Smooth muscle cell (in vitro differentiated cells): Measurements from ENCODE around the gene HSD17B8. TPM values are rescaled to one million over a fixed set of nuclear protein-coding genes. Genes with fewer than 3 reads are reported as not detected.

Source experiments
- DNase-seq: peaks from one replicate; lab custom pipeline; 2025; ENCODE audit not compliant: unreplicated experiment; lab: John Stamatoyannopoulos, UW
- H2AFZ ChIP-seq: fragments of 200-600 bp; sonication (generic); 2 replicates; pipeline ENCODE4 v1.6.0; 2016; ENCODE audit warnings: antibody characterized with exemption, low read depth, mild to moderate bottlenecking
- H3F3A ChIP-seq: fragments of 200-600 bp; sonication (generic); 2 replicates; pipeline ENCODE4 v1.6.0; 2017; ENCODE audit warnings: antibody characterized with exemption, low read depth
- H3K27ac ChIP-seq: fragments of 200-600 bp; sonication (generic); 2 replicates; pipeline ENCODE4 v1.5.1; 2016; ENCODE audit warnings: low read depth, mild to moderate bottlenecking
- H3K27me3 ChIP-seq: fragments of 200-600 bp; sonication (generic); 2 replicates; pipeline ENCODE4 v1.6.1; 2016; ENCODE audit warnings: low read depth, mild to moderate bottlenecking
- H3K36me3 ChIP-seq: fragments of 200-600 bp; sonication (generic); 2 replicates; pipeline ENCODE4 v1.5.1; 2016; ENCODE audit warnings: low read depth
- H3K4me1 ChIP-seq: fragments of 200-600 bp; sonication (generic); 2 replicates; pipeline ENCODE4 v1.5.1; 2016; ENCODE audit warnings: low read depth
- H3K4me2 ChIP-seq: fragments of 200-600 bp; sonication (generic); 2 replicates; pipeline ENCODE4 v1.6.0; 2016; ENCODE audit warnings: mild to moderate bottlenecking
- H3K4me3 ChIP-seq: fragments of 200-600 bp; sonication (generic); 2 replicates; pipeline ENCODE4 v1.5.1; 2016; ENCODE audit warnings: mild to moderate bottlenecking
- H3K79me2 ChIP-seq: fragments of 200-600 bp; sonication (generic); 2 replicates; pipeline ENCODE4 v1.6.0; 2016; ENCODE audit warnings: low read depth, mild to moderate bottlenecking
- H3K9ac ChIP-seq: fragments of 200-600 bp; sonication (generic); 2 replicates; pipeline ENCODE4 v1.6.0; 2016; ENCODE audit warnings: low read depth
- H3K9me3 ChIP-seq: fragments of 200-600 bp; sonication (generic); replicated peaks from 2 replicates; pipeline ENCODE4 v1.5.1; 2016; ENCODE audit warnings: low read depth
- H4K20me1 ChIP-seq: fragments of 200-600 bp; sonication (generic); 2 replicates; pipeline ENCODE4 v1.6.0; 2016; ENCODE audit warnings: low read depth
- WGBS: methylation state at CpG from one replicate; pipeline ENCODE4 v1.1.7; 2016; ENCODE audit warnings: low lambda C conversion rate; 5-methylcytosine and 5-hydroxymethylcytosine counted together
- microRNA counts: library from miRNA; unstranded; fragments of <30 nt; microRNA quantifications from one replicate; lab custom pipeline; 2016
- microRNA-seq: library from miRNA; unstranded; fragments of <30 nt; microRNA quantifications from one replicate; pipeline ENCODE4, GENCODE V29; 2016; ENCODE audit warnings: borderline number of aligned reads
- polyA plus RNA-seq: library from polyadenylated mRNA; unstranded; fragments of >200 nt; fragmentation: Nextera tagmentation; extraction: Ambion mirVana; gene quantifications from 2 replicates; pipeline ENCODE4 v1.2.1, GENCODE V29; 2016
- small RNA-seq: library from RNA; depleted of rRNA; stranded (forward); fragments of <200 nt; gene quantifications from one replicate; pipeline ENCODE3, GENCODE V24; 2014
- total RNA-seq: library from RNA; depleted of rRNA; stranded (reverse); fragments of >200 nt; gene quantifications from 2 replicates; pipeline ENCODE4 v1.2.3, GENCODE V29; 2014
- TF ChIP-seq, protein P1 (sequence below): fragments of 200-600 bp; sonication (generic); IDR thresholded peaks from 2 replicates; pipeline ENCODE4 v1.5.1; 2017; ENCODE audit warnings: borderline replicate concordance, mild to moderate bottlenecking, antibody characterized with exemption; ENCODE audit not compliant: insufficient read depth, poor library complexity, severe bottlenecking

HSD17B8 gene
- total and polyA plus RNA-seq, 2 experiments from 2014 or later: 3.7 to 4.9 TPM

DNA sequence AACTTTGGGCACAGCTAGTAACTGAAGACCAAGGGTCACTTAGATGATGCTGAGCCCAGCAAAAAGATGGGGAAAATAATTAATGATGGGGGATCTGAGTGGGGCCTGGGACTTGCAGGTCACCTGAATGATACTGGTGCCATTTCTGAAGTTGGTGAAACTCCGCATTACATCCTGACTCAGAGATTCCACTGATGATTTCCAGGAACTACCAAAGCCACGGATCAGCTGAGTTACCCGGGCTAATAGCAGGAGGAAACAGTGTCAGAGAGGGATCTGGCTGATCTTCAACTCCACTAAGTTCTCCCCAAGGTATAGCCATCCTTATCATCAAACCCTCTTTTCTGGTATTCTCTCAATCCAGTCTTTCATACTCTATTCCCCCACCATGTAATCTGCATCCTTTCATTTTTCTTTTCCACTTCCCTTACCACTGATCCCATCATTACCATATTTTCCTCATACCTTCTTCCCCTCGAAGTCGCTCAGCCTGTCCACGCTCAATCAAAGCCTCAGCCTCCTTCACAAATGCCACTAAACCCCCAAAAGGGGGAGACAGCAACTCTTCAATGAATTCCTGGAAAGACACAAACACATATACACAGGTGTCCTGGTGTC, 47.0 kb downstream of the HSD17B8 start:
- TF ChIP-seq, protein P1, sequence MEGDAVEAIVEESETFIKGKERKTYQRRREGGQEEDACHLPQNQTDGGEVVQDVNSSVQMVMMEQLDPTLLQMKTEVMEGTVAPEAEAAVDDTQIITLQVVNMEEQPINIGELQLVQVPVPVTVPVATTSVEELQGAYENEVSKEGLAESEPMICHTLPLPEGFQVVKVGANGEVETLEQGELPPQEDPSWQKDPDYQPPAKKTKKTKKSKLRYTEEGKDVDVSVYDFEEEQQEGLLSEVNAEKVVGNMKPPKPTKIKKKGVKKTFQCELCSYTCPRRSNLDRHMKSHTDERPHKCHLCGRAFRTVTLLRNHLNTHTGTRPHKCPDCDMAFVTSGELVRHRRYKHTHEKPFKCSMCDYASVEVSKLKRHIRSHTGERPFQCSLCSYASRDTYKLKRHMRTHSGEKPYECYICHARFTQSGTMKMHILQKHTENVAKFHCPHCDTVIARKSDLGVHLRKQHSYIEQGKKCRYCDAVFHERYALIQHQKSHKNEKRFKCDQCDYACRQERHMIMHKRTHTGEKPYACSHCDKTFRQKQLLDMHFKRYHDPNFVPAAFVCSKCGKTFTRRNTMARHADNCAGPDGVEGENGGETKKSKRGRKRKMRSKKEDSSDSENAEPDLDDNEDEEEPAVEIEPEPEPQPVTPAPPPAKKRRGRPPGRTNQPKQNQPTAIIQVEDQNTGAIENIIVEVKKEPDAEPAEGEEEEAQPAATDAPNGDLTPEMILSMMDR: no peak
- no peaks in the 10 kb centered on the region for H4K20me1 ChIP-seq
- peaks cover 15% of the 10 kb centered on the region for H3K4me1 ChIP-seq
- H3K4me2 ChIP-seq: no peak overlapping the region
- H2AFZ ChIP-seq: no peak overlapping the region
- H3K36me3 ChIP-seq: no peaks in the 10 kb centered on the region
- no peak overlapping the region for H3K9ac ChIP-seq
- no peak overlapping the region for H3K4me3 ChIP-seq
- WGBS: 90% methylated on average over 6 of the region's 6 CpGs
- no peak for DNase-seq
- H3K27ac ChIP-seq: no peak overlapping the region
- H3F3A ChIP-seq: no peaks in the 10 kb centered on the region
- H3K9me3 ChIP-seq: no peaks in the 10 kb centered on the region
- no peaks in the 10 kb centered on the region for H3K79me2 ChIP-seq
- no peaks in the 10 kb centered on the region for H3K27me3 ChIP-seq

DNA sequence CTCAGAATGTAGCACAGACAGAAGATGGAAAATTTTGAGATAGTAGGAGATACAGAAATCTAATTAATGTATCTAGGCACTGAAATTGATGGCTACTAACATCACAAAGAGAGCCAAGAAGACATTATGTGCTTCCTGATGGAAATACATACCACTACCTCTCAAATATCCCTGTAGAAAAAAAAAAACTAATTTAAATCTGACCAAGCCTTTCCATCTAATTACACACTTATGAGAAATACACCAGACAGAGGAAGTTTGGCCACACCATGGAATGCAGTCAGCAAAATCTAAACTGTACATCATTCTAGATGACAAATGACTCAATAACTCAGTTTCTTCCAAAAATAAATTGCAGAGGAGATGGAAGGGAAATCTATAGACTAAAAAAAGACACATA, 48.3 kb downstream of the HSD17B8 start:
- no peaks in the 10 kb centered on the region for H3K36me3 ChIP-seq
- no peak overlapping the region for H2AFZ ChIP-seq
- H3K27ac ChIP-seq: no peak overlapping the region
- TF ChIP-seq, protein P1: no peak
- no peaks in the 10 kb centered on the region for H3K9me3 ChIP-seq
- H3K79me2 ChIP-seq: no peaks in the 10 kb centered on the region
- H3K4me3 ChIP-seq: no peak overlapping the region
- no peaks in the 10 kb centered on the region for H4K20me1 ChIP-seq
- H3F3A ChIP-seq: no peaks in the 10 kb centered on the region
- no peaks in the 10 kb centered on the region for H3K27me3 ChIP-seq
- H3K4me2 ChIP-seq: no peak overlapping the region
- DNase-seq: no peak
- no peak overlapping the region for H3K9ac ChIP-seq
- peaks cover 15% of the 10 kb centered on the region for H3K4me1 ChIP-seq

DNA sequence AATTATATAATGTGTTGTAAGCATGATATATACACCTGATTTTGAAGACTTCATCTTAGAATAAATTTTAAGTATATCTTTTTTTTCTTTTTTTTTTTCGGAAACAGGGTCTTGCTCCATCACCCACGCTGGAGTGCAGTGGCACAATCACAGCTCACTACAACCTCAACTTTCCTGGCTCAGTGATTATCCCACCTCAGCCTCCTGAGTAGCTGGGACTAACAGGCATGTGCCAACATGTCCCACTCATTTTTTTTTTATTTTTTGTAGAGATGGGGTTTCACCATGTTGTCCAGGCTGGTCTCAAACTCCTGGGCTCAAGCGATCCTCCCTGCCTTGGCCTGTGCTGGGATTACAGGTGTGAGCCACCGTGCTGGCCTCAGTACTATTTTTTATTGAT, 50.1 kb downstream of the HSD17B8 start:
- H3K27me3 ChIP-seq: no peaks in the 10 kb centered on the region
- H3K4me1 ChIP-seq: peaks cover 9% of the 10 kb centered on the region
- TF ChIP-seq, protein P1: no peak
- no peak overlapping the region for H3K27ac ChIP-seq
- H3K4me3 ChIP-seq: no peak overlapping the region
- no peak overlapping the region for H3K9ac ChIP-seq
- 88% methylated on average over 4 of the region's 4 CpGs for WGBS
- H4K20me1 ChIP-seq: no peaks in the 10 kb centered on the region
- H2AFZ ChIP-seq: no peak overlapping the region
- no peaks in the 10 kb centered on the region for H3F3A ChIP-seq
- no peaks in the 10 kb centered on the region for H3K9me3 ChIP-seq
- no peaks in the 10 kb centered on the region for H3K79me2 ChIP-seq
- H3K4me2 ChIP-seq: no peak overlapping the region
- DNase-seq: no peak
- H3K36me3 ChIP-seq: no peaks in the 10 kb centered on the region

MicroRNAs within 50 kb of the gene (microRNA counts, 767-probe panel; counts per million panel counts)
- 183 counts per million for microRNA hsa-miR-219-1-3p (lab: Ali Mortazavi, UCI)
- microRNA hsa-miR-219-5p (lab: Ali Mortazavi, UCI): 183 counts per million

Small RNAs within 50 kb of the gene (microRNA-seq; reads per million reads assigned to microRNA genes)
- 2.3 reads per million for gene MIR219A1

Small RNAs within 50 kb of the gene (small RNA-seq; reads per million reads assigned to genes)
- 0.84 reads per million, percentile 27 among the genes with 10 or more reads in this experiment for gene MIR219A1
- 0.32 reads per million, percentile 7 among the genes with 10 or more reads in this experiment for gene RNY4P10

Other genes starting within 250 kb of the HSD17B8 start
- gene BRD2, start 236.1 kb upstream of the HSD17B8 start, total RNA-seq: 205 and 244 TPM in 2 replicates
- gene BRD2, start 236.1 kb upstream of the HSD17B8 start, polyA plus RNA-seq: 162 and 197 TPM in 2 replicates
- gene HLA-DOA, start 195.1 kb upstream of the HSD17B8 start, total RNA-seq: 0.09 TPM in 1 of 2 replicates, not detected in the other
- 0.26 TPM in 1 of 2 replicates, not detected in the other for gene HLA-DOA, start 195.1 kb upstream of the HSD17B8 start, polyA plus RNA-seq
- gene HLA-DPA1, start 131.0 kb upstream of the HSD17B8 start, total RNA-seq: 1.1 and 1.6 TPM in 2 replicates
- gene HLA-DPA1, start 131.0 kb upstream of the HSD17B8 start, polyA plus RNA-seq: 1.1 and 1.3 TPM in 2 replicates
- gene HLA-DPB1, start 128.7 kb upstream of the HSD17B8 start, total RNA-seq: 10.8 and 14.8 TPM in 2 replicates
- 19.4 and 20.3 TPM in 2 replicates for gene HLA-DPB1, start 128.7 kb upstream of the HSD17B8 start, polyA plus RNA-seq
- gene COL11A2, start 12.2 kb upstream of the HSD17B8 start, total RNA-seq: 0.36 and 1.1 TPM in 2 replicates
- gene COL11A2, start 12.2 kb upstream of the HSD17B8 start, polyA plus RNA-seq: 1.2 and 1.5 TPM in 2 replicates
- 24.3 and 25.7 TPM in 2 replicates for gene RXRB, start 4.0 kb upstream of the HSD17B8 start, total RNA-seq
- gene RXRB, start 4.0 kb upstream of the HSD17B8 start, polyA plus RNA-seq: 28.2 and 33.7 TPM in 2 replicates
- 112 and 140 TPM in 2 replicates for gene SLC39A7, start 3.8 kb upstream of the HSD17B8 start, total RNA-seq
- gene SLC39A7, start 3.8 kb upstream of the HSD17B8 start, polyA plus RNA-seq: 87.2 and 89.5 TPM in 2 replicates
- gene RING1, start 3.8 kb downstream of the HSD17B8 start, total RNA-seq: 23.4 and 32.2 TPM in 2 replicates
- gene RING1, start 3.8 kb downstream of the HSD17B8 start, polyA plus RNA-seq: 31.6 and 35.1 TPM in 2 replicates
- 23.1 and 34.7 TPM in 2 replicates for gene VPS52, start 67.2 kb downstream of the HSD17B8 start, total RNA-seq
- gene VPS52, start 67.2 kb downstream of the HSD17B8 start, polyA plus RNA-seq: 22.6 and 37.0 TPM in 2 replicates
- gene RPS18, start 67.4 kb downstream of the HSD17B8 start, total RNA-seq: 2,939 and 3,261 TPM in 2 replicates
- gene RPS18, start 67.4 kb downstream of the HSD17B8 start, polyA plus RNA-seq: 1,790 and 1,848 TPM in 2 replicates
- gene B3GALT4, start 72.5 kb downstream of the HSD17B8 start, total RNA-seq: 2.9 and 4.6 TPM in 2 replicates
- gene B3GALT4, start 72.5 kb downstream of the HSD17B8 start, polyA plus RNA-seq: 6.1 and 14.6 TPM in 2 replicates
- 52.5 and 67.9 TPM in 2 replicates for gene WDR46, start 84.6 kb downstream of the HSD17B8 start, total RNA-seq
- 69.9 and 78.6 TPM in 2 replicates for gene WDR46, start 84.6 kb downstream of the HSD17B8 start, polyA plus RNA-seq
- gene PFDN6, start 84.9 kb downstream of the HSD17B8 start, total RNA-seq: 21.4 and 33.8 TPM in 2 replicates
- 23.1 and 24.0 TPM in 2 replicates for gene PFDN6, start 84.9 kb downstream of the HSD17B8 start, polyA plus RNA-seq
- 21.8 and 31.9 TPM in 2 replicates for gene RGL2, start 94.3 kb downstream of the HSD17B8 start, total RNA-seq
- 55.6 and 58.7 TPM in 2 replicates for gene RGL2, start 94.3 kb downstream of the HSD17B8 start, polyA plus RNA-seq
- gene TAPBP, start 109.4 kb downstream of the HSD17B8 start, total RNA-seq: 30.2 and 34.7 TPM in 2 replicates
- gene TAPBP, start 109.4 kb downstream of the HSD17B8 start, polyA plus RNA-seq: 75.9 and 81.6 TPM in 2 replicates
- 9.6 and 11.0 TPM in 2 replicates for gene ZBTB22, start 113.1 kb downstream of the HSD17B8 start, total RNA-seq
- gene ZBTB22, start 113.1 kb downstream of the HSD17B8 start, polyA plus RNA-seq: 22.9 and 24.9 TPM in 2 replicates
- 19.0 and 23.7 TPM in 2 replicates for gene DAXX, start 118.3 kb downstream of the HSD17B8 start, total RNA-seq
- gene DAXX, start 118.3 kb downstream of the HSD17B8 start, polyA plus RNA-seq: 38.3 and 51.3 TPM in 2 replicates
- 12.0 and 21.5 TPM in 2 replicates for gene KIFC1, start 187.2 kb downstream of the HSD17B8 start, total RNA-seq
- gene KIFC1, start 187.2 kb downstream of the HSD17B8 start, polyA plus RNA-seq: 2.9 and 8.8 TPM in 2 replicates
- 30.0 and 39.3 TPM in 2 replicates for gene PHF1, start 206.4 kb downstream of the HSD17B8 start, total RNA-seq
- 36.9 and 52.2 TPM in 2 replicates for gene PHF1, start 206.4 kb downstream of the HSD17B8 start, polyA plus RNA-seq
- 126 and 173 TPM in 2 replicates for gene CUTA, start 213.5 kb downstream of the HSD17B8 start, total RNA-seq
- 289 and 298 TPM in 2 replicates for gene CUTA, start 213.5 kb downstream of the HSD17B8 start, polyA plus RNA-seq
- 8.6 and 10.4 TPM in 2 replicates for gene SYNGAP1, start 215.4 kb downstream of the HSD17B8 start, total RNA-seq
- gene SYNGAP1, start 215.4 kb downstream of the HSD17B8 start, polyA plus RNA-seq: 1.9 and 7.9 TPM in 2 replicates
- 7.5 and 11.6 TPM in 2 replicates for gene ZBTB9, start 249.9 kb downstream of the HSD17B8 start, total RNA-seq
- gene ZBTB9, start 249.9 kb downstream of the HSD17B8 start, polyA plus RNA-seq: 6.2 and 10.9 TPM in 2 replicates